T-helper 2 cell (primary cell): ENCODE data around the gene PDE4D.
A peak's percentile ranks its signal among the peaks of the same experiment; 100 is the strongest.

ENCODE experiments used
- DNase-seq, 5 experiments: peaks; one replicate each; pipeline versions ENCODE4 v3.0.0 to v3.0.0-alpha.2; 2012 to 2022
- total RNA-seq, 2 donors: gene quantifications; one replicate each; lab custom pipeline; 2026; lab: John Stamatoyannopoulos, UW

PDE4D gene
- total RNA-seq, result 82.8 to 474 reads per million in 2 donors

- peak in 1 of 5 experiments; percentile 7 for DNase-seq
Observed at GRCh38 chr5:59893429-59894227, at the start of gene PDE4D. Gene PDE4D, minus strand, starts transcription at chr5:59893726.

- no peak for DNase-seq
Observed at GRCh38 chr5:59937633-59938032, 44.1 kb upstream of the PDE4D start.

- no peak for DNase-seq
Observed at GRCh38 chr5:59923465-59923864, 29.9 kb upstream of the PDE4D start.

- DNase-seq, result no peak
Observed at GRCh38 chr5:59922220-59922619, 28.7 kb upstream of the PDE4D start.

- no peak for DNase-seq
Observed at GRCh38 chr5:59921816-59922215, 28.3 kb upstream of the PDE4D start.

GRCh38 chr5:59919484-59919883, 26.0 kb upstream of the PDE4D start:
- DNase-seq, result no peak

GRCh38 chr5:59917121-59917520, 23.6 kb upstream of the PDE4D start:
- no peak for DNase-seq

- no peak for DNase-seq
Observed at GRCh38 chr5:59905188-59905587, 11.7 kb upstream of the PDE4D start.

GRCh38 chr5:59897075-59897474, 3.5 kb upstream of the PDE4D start:
- DNase-seq, result no peak

- no peak for DNase-seq
Observed at GRCh38 chr5:59891962-59892643, 1.4 kb downstream of the PDE4D start.

GRCh38 chr5:59887274-59887673, 6.3 kb downstream of the PDE4D start:
- no peak for DNase-seq

- DNase-seq, result no peak
Observed at GRCh38 chr5:59874675-59875074, 18.9 kb downstream of the PDE4D start.

GRCh38 chr5:59873113-59873512, 20.4 kb downstream of the PDE4D start:
- no peak for DNase-seq

GRCh38 chr5:59866661-59867060, 26.9 kb downstream of the PDE4D start:
- DNase-seq, result no peak

GRCh38 chr5:59864718-59865117, 28.8 kb downstream of the PDE4D start:
- DNase-seq, result no peak

- DNase-seq, result no peak
Observed at GRCh38 chr5:59863777-59864176, 29.7 kb downstream of the PDE4D start.

GRCh38 chr5:59856358-59856757, 37.2 kb downstream of the PDE4D start:
- DNase-seq, result no peak

- DNase-seq, result no peak
Observed at GRCh38 chr5:59850766-59851165, 42.8 kb downstream of the PDE4D start.

GRCh38 chr5:59847586-59847985, 45.9 kb downstream of the PDE4D start:
- no peak for DNase-seq

- DNase-seq, result no peak
Observed at GRCh38 chr5:59845730-59846129, 47.8 kb downstream of the PDE4D start.

GRCh38 chr5:59843511-59844213, 49.9 kb downstream of the PDE4D start:
- no peak for DNase-seq

GRCh38 chr5:59842999-59843398, 50.5 kb downstream of the PDE4D start:
- no peak for DNase-seq

GRCh38 chr5:59840200-59840601, 53.3 kb downstream of the PDE4D start:
- DNase-seq, result no peak

- DNase-seq, result no peak
Observed at GRCh38 chr5:59838989-59839388, 54.5 kb downstream of the PDE4D start.
